GM12874 (cell line): ENCODE data around the gene LBHD1.

ENCODE experiments used
- TF ChIP-seq, protein P1 (sequence below): IDR thresholded peaks from 2 replicates; pipeline ENCODE4 v1.5.1; 2011; ENCODE audit warnings: low read depth, mild to moderate bottlenecking, control low read depth, low read length, moderate library complexity; ENCODE audit not compliant: insufficient read depth

The LBHD1 gene

DNA sequence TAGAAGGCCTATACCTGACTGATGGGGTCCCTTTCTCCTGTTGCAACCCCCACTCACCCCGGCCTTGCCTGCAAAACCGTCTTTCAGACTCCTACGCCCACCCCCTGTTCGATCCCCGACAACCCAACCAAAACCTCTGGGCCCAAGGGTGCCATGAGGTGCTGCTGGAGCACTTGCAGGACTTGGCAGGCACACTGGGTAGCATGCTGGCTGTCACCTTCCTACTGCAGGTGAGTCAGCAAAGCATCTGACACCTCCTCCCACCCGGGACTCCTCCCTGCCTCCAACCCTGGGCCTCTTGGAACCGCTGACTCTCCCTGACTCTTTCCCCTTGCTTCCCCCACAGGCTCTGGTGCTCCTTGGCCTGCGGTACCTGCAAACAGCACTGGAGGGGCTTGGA, 57.8 kb downstream of the LBHD1 start:
- TF ChIP-seq, protein P1, sequence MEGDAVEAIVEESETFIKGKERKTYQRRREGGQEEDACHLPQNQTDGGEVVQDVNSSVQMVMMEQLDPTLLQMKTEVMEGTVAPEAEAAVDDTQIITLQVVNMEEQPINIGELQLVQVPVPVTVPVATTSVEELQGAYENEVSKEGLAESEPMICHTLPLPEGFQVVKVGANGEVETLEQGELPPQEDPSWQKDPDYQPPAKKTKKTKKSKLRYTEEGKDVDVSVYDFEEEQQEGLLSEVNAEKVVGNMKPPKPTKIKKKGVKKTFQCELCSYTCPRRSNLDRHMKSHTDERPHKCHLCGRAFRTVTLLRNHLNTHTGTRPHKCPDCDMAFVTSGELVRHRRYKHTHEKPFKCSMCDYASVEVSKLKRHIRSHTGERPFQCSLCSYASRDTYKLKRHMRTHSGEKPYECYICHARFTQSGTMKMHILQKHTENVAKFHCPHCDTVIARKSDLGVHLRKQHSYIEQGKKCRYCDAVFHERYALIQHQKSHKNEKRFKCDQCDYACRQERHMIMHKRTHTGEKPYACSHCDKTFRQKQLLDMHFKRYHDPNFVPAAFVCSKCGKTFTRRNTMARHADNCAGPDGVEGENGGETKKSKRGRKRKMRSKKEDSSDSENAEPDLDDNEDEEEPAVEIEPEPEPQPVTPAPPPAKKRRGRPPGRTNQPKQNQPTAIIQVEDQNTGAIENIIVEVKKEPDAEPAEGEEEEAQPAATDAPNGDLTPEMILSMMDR = no peak

DNA sequence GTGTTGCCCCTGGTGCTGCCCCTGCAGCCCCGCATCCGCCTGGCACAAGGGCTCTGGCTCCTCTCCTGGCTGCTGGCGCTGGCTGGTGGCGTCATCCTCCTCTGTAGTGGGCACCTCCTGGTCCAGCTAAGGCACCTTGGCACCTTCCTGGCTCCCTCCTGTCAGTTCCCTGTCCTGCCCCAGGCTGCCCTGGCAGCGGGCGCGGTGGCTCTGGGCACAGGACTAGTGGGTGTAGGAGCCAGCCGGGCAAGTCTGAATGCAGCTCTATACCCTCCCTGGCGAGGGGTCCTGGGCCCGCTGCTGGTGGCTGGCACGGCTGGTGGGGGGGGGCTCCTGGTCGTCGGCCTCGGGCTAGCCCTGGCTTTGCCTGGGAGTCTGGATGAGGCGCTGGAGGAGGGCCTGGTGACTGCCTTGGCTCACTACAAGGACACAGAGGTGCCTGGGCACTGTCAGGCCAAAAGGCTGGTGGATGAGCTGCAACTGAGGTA, 58.7 kb downstream of the LBHD1 start:
- TF ChIP-seq, protein P1 = no peak
